HepG2 (cell line): ENCODE measurements around the gene TPST2. TPM values are rescaled to one million over a fixed set of nuclear protein-coding genes. Genes with fewer than 3 reads are reported as not detected.

Experiments
- ATAC-seq: fragments of 200-7000 bp; cut with Tn5 transposase; 3 replicates; pipeline ENCODE4 v1.9.1; 2020; ENCODE audit warnings: mild to moderate bottlenecking, moderate library complexity
- BruUV-seq: library from RNA; stranded (reverse); fragments of 400-500 nt; replicated peaks from 2 replicates; lab custom pipeline; 2021; lab: Mats Ljungman, UMichigan
- CTCF ChIA-PET: fragments of 300-600 bp; formaldehyde crosslinking; extraction: SDS; loops from one replicate; lab custom pipeline; 2021; ENCODE audit warnings: low total read pairs, inconsistent platforms, low intra/inter-chr PET ratio; lab: Yijun Ruan, JAX
- POLR2A ChIA-PET: fragments of 350-600 bp; sonication (Branson Sonifier 250); formaldehyde crosslinking; loops from one replicate; lab custom pipeline; 2020; ENCODE audit warnings: antibody characterized with exemption, inconsistent platforms; lab: Yijun Ruan, JAX
- DNase-seq: peaks from one replicate; pipeline ENCODE4 v3.0.0-alpha.2; 2015; ENCODE audit warnings: low spot score
- FAIRE-seq: peaks from 3 replicates; lab custom pipeline; 2011; peaks lifted over from hg19 to GRCh38; lab: Jason Lieb, UNC
- H2AFZ ChIP-seq: one replicate; pipeline ENCODE4 v1.6.1; 2011; ENCODE audit warnings: low read length, inconsistent platforms
- H3K27ac ChIP-seq: fragments of 300-600 bp; 3 replicates; pipeline ENCODE4 v1.8.0; 2011; ENCODE audit warnings: mixed run types, mild to moderate bottlenecking, mixed read lengths, low read length, inconsistent platforms; ENCODE audit not compliant: insufficient read depth; ENCODE audit errors: extremely low read length
- H3K27me3 ChIP-seq, 2 experiments: fragments of 200-600 bp in 1 of 2; 2 replicates in 1 of 2; 3 replicates in 1 of 2; pipeline versions ENCODE4 v1.6.0 to v1.8.0; 2011; ENCODE audit warnings: low read length in 2 of 2, mild to moderate bottlenecking in 2 of 2, moderate library complexity in 2 of 2, inconsistent platforms in 1 of 2; ENCODE audit not compliant: insufficient read depth in 2 of 2, control insufficient read depth in 1 of 2
- H3K36me3 ChIP-seq, 2 experiments: fragments of 200-600 bp in 1 of 2; replicated peaks in 1 of 2; 2 replicates in 1 of 2; 3 replicates in 1 of 2; pipeline versions ENCODE4 v1.5.1 to v1.8.0; 2011; ENCODE audit warnings: low read length in 2 of 2, inconsistent platforms in 1 of 2; ENCODE audit not compliant: insufficient read depth in 2 of 2, control insufficient read depth in 1 of 2
- H3K4me1 ChIP-seq: 2 replicates; pipeline ENCODE4 v1.5.1; 2012; ENCODE audit warnings: low read length, inconsistent platforms; ENCODE audit not compliant: insufficient read depth
- H3K4me2 ChIP-seq: 2 replicates; pipeline ENCODE4 v1.6.0; 2011; ENCODE audit warnings: low read depth, low read length, inconsistent platforms
- H3K4me3 ChIP-seq, 3 experiments: fragments of 200-600 bp in 1 of 3; sonication (generic), shearing (Covaris generic) in 1 of 3; replicated peaks in 1 of 3; 2 replicates each; pipeline ENCODE4 v1.5.1; 2011 to 2016; ENCODE audit warnings: low read length in 3 of 3, inconsistent platforms in 2 of 3, low read depth in 2 of 3, mild to moderate bottlenecking in 2 of 3, control low read depth in 1 of 3, mixed read lengths in 1 of 3; ENCODE audit not compliant: insufficient read depth in 1 of 3
- H3K79me2 ChIP-seq: one replicate; pipeline ENCODE4 v1.6.1; 2011; ENCODE audit warnings: low read length, inconsistent platforms; ENCODE audit not compliant: insufficient read depth
- H3K9ac ChIP-seq: 2 replicates; pipeline ENCODE4 v1.6.0; 2011; ENCODE audit warnings: mild to moderate bottlenecking, low read depth, low read length, inconsistent platforms; ENCODE audit not compliant: insufficient read depth
- H3K9me3 ChIP-seq: 2 replicates; pipeline ENCODE4 v1.5.1; 2012; ENCODE audit warnings: mild to moderate bottlenecking, low read length
- H4K20me1 ChIP-seq: 2 replicates; pipeline ENCODE4 v1.6.0; 2011; ENCODE audit warnings: inconsistent platforms, mild to moderate bottlenecking, low read length, moderate library complexity; ENCODE audit not compliant: insufficient read depth
- AHDC1 ChIP-seq: sonication (generic); formaldehyde crosslinking; IDR thresholded peaks from 2 replicates; pipeline ENCODE4 v1.5.1; 2020; ENCODE audit warnings: mild to moderate bottlenecking, missing genetic modification reagents, borderline replicate concordance
- ATM ChIP-seq: fragments of 450-650 bp; IDR thresholded peaks from 2 replicates; pipeline ENCODE4 v1.7.1; 2017; ENCODE audit warnings: mild to moderate bottlenecking, borderline replicate concordance
- EP300 ChIP-seq, 3 experiments: sonication (generic) in 1 of 3; formaldehyde crosslinking in 1 of 3; IDR thresholded peaks; 2 replicates each; pipeline versions ENCODE4 v1.5.1 to v1.6.1; 2011 to 2020; ENCODE audit warnings: low read depth in 2 of 3, low read length in 2 of 3, borderline replicate concordance in 1 of 3, improper control_type of control experiment in 1 of 3, mild to moderate bottlenecking in 1 of 3, missing genetic modification reagents in 1 of 3, moderate library complexity in 1 of 3
- FOXO4 ChIP-seq: sonication (generic); formaldehyde crosslinking; conservative IDR thresholded peaks from 2 replicates; pipeline ENCODE4 v1.8.1; 2023; ENCODE audit warnings: missing genetic modification reagents
- MBD4 ChIP-seq: IDR thresholded peaks from 2 replicates; pipeline ENCODE4 v1.6.1; 2012; ENCODE audit warnings: low read length, inconsistent platforms, borderline replicate concordance
- MXD4 ChIP-seq: IDR thresholded peaks from 2 replicates; pipeline ENCODE4 v1.6.1; 2016; ENCODE audit warnings: mild to moderate bottlenecking, missing biosample characterization, missing genetic modification reagents
- TCF12 ChIP-seq, 2 experiments: fragments of 450-650 bp in 1 of 2; sonication (generic) in 1 of 2; formaldehyde crosslinking in 1 of 2; IDR thresholded peaks; 2 replicates each; pipeline versions ENCODE4 v1.6.1 to v1.8.0; 2017 to 2022; ENCODE audit warnings: antibody characterized with exemption in 1 of 2, mild to moderate bottlenecking in 1 of 2, missing genetic modification reagents in 1 of 2, moderate library complexity in 1 of 2
- YY1 ChIP-seq: IDR thresholded peaks from 2 replicates; pipeline ENCODE4 v1.6.1; 2011; ENCODE audit warnings: low read length, low read depth, moderate library complexity, mild to moderate bottlenecking; ENCODE audit not compliant: insufficient read depth, insufficient replicate concordance
- ZBTB25 ChIP-seq: IDR thresholded peaks from 2 replicates; pipeline ENCODE4 v1.6.1; 2018; ENCODE audit warnings: missing genetic modification reagents
- ZFX ChIP-seq: sonication (generic); formaldehyde crosslinking; IDR thresholded peaks from 2 replicates; pipeline ENCODE4 v1.4.0; 2020; ENCODE audit warnings: mild to moderate bottlenecking, low read depth, missing genetic modification reagents, moderate library complexity
- ZNF256 ChIP-seq: sonication (generic); formaldehyde crosslinking; conservative IDR thresholded peaks from 2 replicates; pipeline ENCODE4 v1.4.0; 2020; ENCODE audit warnings: missing genetic modification reagents
- ZNF263 ChIP-seq: sonication (generic); formaldehyde crosslinking; IDR thresholded peaks from 2 replicates; pipeline ENCODE4 v1.4.0; 2020; ENCODE audit warnings: missing genetic modification reagents
- ZNF343 ChIP-seq: sonication (generic); formaldehyde crosslinking; IDR thresholded peaks from 2 replicates; pipeline ENCODE4 v1.4.0; 2020; ENCODE audit warnings: mild to moderate bottlenecking, missing genetic modification reagents
- ZNF577 ChIP-seq: sonication (generic); formaldehyde crosslinking; IDR thresholded peaks from 2 replicates; pipeline ENCODE4 v1.4.0; 2020; ENCODE audit warnings: mild to moderate bottlenecking, low read depth, missing genetic modification reagents, borderline replicate concordance
- ZNF83 ChIP-seq: sonication (generic); formaldehyde crosslinking; IDR thresholded peaks from 2 replicates; pipeline ENCODE4 v1.4.0; 2020; ENCODE audit warnings: missing genetic modification reagents, mild to moderate bottlenecking, borderline replicate concordance
- WGBS: methylation state at CpG from one replicate; pipeline ENCODE4 v1.1.6; 2017; ENCODE audit warnings: low lambda C conversion rate; 5-methylcytosine and 5-hydroxymethylcytosine counted together
- in situ Hi-C: cut with HindIII; loops from 2 replicates; pipeline ENCODE4 v1.10.0; 2017; ENCODE audit warnings: low pct_unique_long_range_greater_than_20kb; ENCODE audit not compliant: extremely low pct_ligation_motif_present
- intact Hi-C: fragments of 100-400 bp; cut with micrococcal nuclease; formaldehyde crosslinking; loops from one replicate; pipeline ENCODE4 v1.10.0; 2022; ENCODE audit not compliant: unreplicated experiment
- polyA plus RNA-seq, 8 experiments: library from polyadenylated mRNA; depleted of rRNA in 3 of 8; stranded (reverse) in 7 of 8; unstranded in 1 of 8; fragments of >200 nt; fragmentation: Illumina TruSeq in 4 of 8; extraction: Trizol in 4 of 8; gene quantifications; 2 replicates each; pipeline versions ENCODE4 v1.2.1 to v1.2.3, GENCODE V29; 2011 to 2016; ENCODE audit warnings: low read depth in 4 of 8, missing spikeins in 1 of 8, mixed read lengths in 1 of 8; ENCODE audit not compliant: insufficient read depth in 1 of 8
- total RNA-seq, 5 experiments: library from RNA; depleted of rRNA; stranded (reverse); fragments of >200 nt; fragmentation: Illumina TruSeq; extraction: Trizol; gene quantifications; 2 replicates each; pipeline ENCODE4 v1.2.3, GENCODE V29; 2016; ENCODE audit warnings: low read depth in 1 of 5

The TPST2 gene
- total and polyA plus RNA-seq, 2 of the 13 experiments (the other 11 are each of a cell fraction or from before 2014, with no cell fraction given): 15.2 to 23.8 TPM

- H3K9me3 ChIP-seq: no peaks in the 10 kb centered on the region
- FAIRE-seq: peak; percentile 87
- POLR2A ChIA-PET: interaction anchor here (1.0 to 1.1 kb wide), 2 partner anchors 9 to 10 kb away, joined by 3 to 5 read pairs; no protein-coding TSS in a partner anchor
- BruUV-seq: no TSS peak
- H3K9ac ChIP-seq: peak overlapping the region; percentile 36
- H3K4me3 ChIP-seq: 0 out of 6 replicates have a peak overlapping the region, but pooled peaks of 1 of the 3 experiments have one; percentile 7
- intact Hi-C loops: no loop called here
- DNase-seq: peak; percentile 71
- H3K4me1 ChIP-seq: peaks cover 45% of the 10 kb centered on the region
- in situ Hi-C loops: no loop called here
- H3K79me2 ChIP-seq: peaks cover 15% of the 10 kb centered on the region
- CTCF ChIA-PET: no interaction called here
- no peak overlapping the region for H2AFZ ChIP-seq
- peak; percentile 91 for ATAC-seq
- H3K36me3 ChIP-seq: peaks cover 15 to 61% of the 10 kb centered on the region in 2 experiments
- 39% methylated on average over 4 of the region's 4 CpGs for WGBS
- no peaks in the 10 kb centered on the region for H4K20me1 ChIP-seq
- H3K27ac ChIP-seq: peak overlapping the region; percentile 73
- peak overlapping the region; percentile 59 for H3K4me2 ChIP-seq
- H3K27me3 ChIP-seq: no peaks in the 10 kb centered on the region
- no peak for TF ChIP-seq ZNF256 (CRISPR knock-in tag)
- TF ChIP-seq ATM: no peak
- no peak for TF ChIP-seq ZBTB25 (CRISPR knock-in tag)
- TF ChIP-seq TCF12 (IDR thresholded peaks at IDR 0.05): no peak
- no peak for TF ChIP-seq TCF12 (CRISPR knock-in tag; IDR thresholded peaks at IDR 0.05)
- no peak for TF ChIP-seq MXD4 (CRISPR knock-in tag)
- TF ChIP-seq ZNF83 (CRISPR knock-in tag): no peak
- TF ChIP-seq ZNF343 (CRISPR knock-in tag): no peak
- TF ChIP-seq ZNF577 (CRISPR knock-in tag): no peak
- no peak for TF ChIP-seq ZNF263 (CRISPR knock-in tag)
- TF ChIP-seq AHDC1 (CRISPR knock-in tag): no peak
- TF ChIP-seq FOXO4: no peak
- TF ChIP-seq MBD4: no peak
- TF ChIP-seq ZFX (CRISPR knock-in tag): peak; percentile 54; the same call in 1 of the 2 replicates
- no peak for TF ChIP-seq EP300 (IDR thresholded peaks at IDR 0.05; ENCODE audit: low read depth in 2 of 2, low read length in 2 of 2)
- no peak for TF ChIP-seq EP300 (CRISPR knock-in tag; IDR thresholded peaks at IDR 0.05; ENCODE audit: borderline replicate concordance)
- no peak for TF ChIP-seq YY1
These were observed 100.4 kb downstream of the TPST2 start for GRCh38 chr22:26489447-26490036.
